Prostate gland (tissue), 2 donors: ENCODE data around the gene DRAM1.

Experiments used
- POLR2A ChIP-seq: fragments of 450-650 bp; IDR thresholded peaks from one replicate; pipeline ENCODE4 v1.6.1; 2016; ENCODE audit warnings: antibody characterized with exemption, mild to moderate bottlenecking
- TF ChIP-seq, protein P1 (sequence below), 4 experiments: fragments of 200-600 bp in 2 of 4; fragments of 450-650 bp in 2 of 4; sonication (generic) in 2 of 4; IDR thresholded peaks; 1 replicate in 3 of 4; 2 replicates in 1 of 4; pipeline ENCODE4 v1.5.1; 2016 to 2019; ENCODE audit warnings: antibody characterized with exemption in 4 of 4, mild to moderate bottlenecking in 2 of 4, moderate library complexity in 2 of 4

DNA sequence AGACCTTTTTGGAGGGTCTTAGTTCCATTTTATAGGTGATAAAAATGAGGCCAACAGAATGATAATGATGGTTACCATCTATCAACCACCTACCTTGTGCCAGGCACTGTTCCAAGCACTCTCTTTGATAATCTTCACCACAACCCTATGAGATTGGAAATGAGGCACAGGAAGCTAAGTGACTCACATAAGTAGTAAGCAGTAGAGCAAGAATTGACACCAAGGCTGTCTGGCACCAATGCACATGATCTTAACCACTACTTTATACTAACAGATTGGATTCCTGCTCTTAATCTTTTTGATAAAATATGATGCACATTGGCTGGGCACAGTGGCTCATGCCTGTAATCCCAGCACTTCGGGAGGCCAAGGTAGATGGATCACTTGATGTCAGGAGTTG, 91.4 kb downstream of the DRAM1 start:
- TF ChIP-seq, protein P1, sequence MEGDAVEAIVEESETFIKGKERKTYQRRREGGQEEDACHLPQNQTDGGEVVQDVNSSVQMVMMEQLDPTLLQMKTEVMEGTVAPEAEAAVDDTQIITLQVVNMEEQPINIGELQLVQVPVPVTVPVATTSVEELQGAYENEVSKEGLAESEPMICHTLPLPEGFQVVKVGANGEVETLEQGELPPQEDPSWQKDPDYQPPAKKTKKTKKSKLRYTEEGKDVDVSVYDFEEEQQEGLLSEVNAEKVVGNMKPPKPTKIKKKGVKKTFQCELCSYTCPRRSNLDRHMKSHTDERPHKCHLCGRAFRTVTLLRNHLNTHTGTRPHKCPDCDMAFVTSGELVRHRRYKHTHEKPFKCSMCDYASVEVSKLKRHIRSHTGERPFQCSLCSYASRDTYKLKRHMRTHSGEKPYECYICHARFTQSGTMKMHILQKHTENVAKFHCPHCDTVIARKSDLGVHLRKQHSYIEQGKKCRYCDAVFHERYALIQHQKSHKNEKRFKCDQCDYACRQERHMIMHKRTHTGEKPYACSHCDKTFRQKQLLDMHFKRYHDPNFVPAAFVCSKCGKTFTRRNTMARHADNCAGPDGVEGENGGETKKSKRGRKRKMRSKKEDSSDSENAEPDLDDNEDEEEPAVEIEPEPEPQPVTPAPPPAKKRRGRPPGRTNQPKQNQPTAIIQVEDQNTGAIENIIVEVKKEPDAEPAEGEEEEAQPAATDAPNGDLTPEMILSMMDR (IDR thresholded peaks at IDR 0.05): no peak
- TF ChIP-seq POLR2A: no peak
